GM12878 (cell line): Measurements from ENCODE around the gene PTPRD. TPM values are rescaled to one million over a fixed set of nuclear protein-coding genes. Genes with fewer than 3 reads are reported as not detected.
A peak's percentile ranks its signal among the peaks of the same experiment; 100 is the strongest.

Experiments
- ATAC-seq: fragments of 200-7000 bp; cut with Tn5 transposase; 3 replicates; pipeline ENCODE4 v1.9.1; 2020; ENCODE audit warnings: mild to moderate bottlenecking, moderate library complexity
- BruUV-seq: library from RNA; stranded (reverse); fragments of 400-500 nt; replicated peaks from 2 replicates; lab custom pipeline; 2021; lab: Mats Ljungman, UMichigan
- CTCF ChIA-PET: fragments of 300-600 bp; sonication (Branson Sonifier 250); formaldehyde crosslinking; extraction: SDS; loops from one replicate; lab custom pipeline; 2021; ENCODE audit warnings: inconsistent platforms; lab: Yijun Ruan, JAX
- POLR2A ChIA-PET: fragments of 350-600 bp; formaldehyde crosslinking; extraction: SDS; loops from one replicate; lab custom pipeline; 2021; ENCODE audit warnings: inconsistent platforms; lab: Charles Lee
- RAD21 ChIA-PET: fragments of 300-600 bp; sonication (Branson Sonifier 250); formaldehyde crosslinking; loops from one replicate; lab custom pipeline; 2023; ENCODE audit warnings: antibody characterized with exemption; ENCODE audit not compliant: unreplicated experiment; lab: Charles Lee
- SMC1A ChIA-PET: fragments of 300-600 bp; sonication (Branson Sonifier 250); formaldehyde crosslinking; loops from one replicate; lab custom pipeline; 2023; ENCODE audit not compliant: unreplicated experiment, uncharacterized antibody; lab: Charles Lee
- DNase-seq: peaks from one replicate; pipeline ENCODE4 v3.0.0-alpha.2; 2011; ENCODE audit warnings: low read depth, low spot score
- FAIRE-seq: peaks from 3 replicates; lab custom pipeline; 2011; peaks lifted over from hg19 to GRCh38; lab: Jason Lieb, UNC
- H2AFZ ChIP-seq: 2 replicates; pipeline ENCODE4 v1.6.0; 2011; ENCODE audit warnings: low read depth, low read length, control low read depth; ENCODE audit not compliant: control insufficient read depth
- H3K27ac ChIP-seq: 2 replicates; pipeline ENCODE4 v1.5.1; 2011; ENCODE audit warnings: control low read depth; ENCODE audit not compliant: control insufficient read depth, insufficient read depth
- H3K27me3 ChIP-seq, 2 experiments: replicated peaks in 1 of 2; 2 replicates each; pipeline versions ENCODE4 v1.6.0 to v1.6.1; 2011; ENCODE audit warnings: low read length in 1 of 2; ENCODE audit not compliant: control insufficient read depth in 2 of 2, insufficient read depth in 2 of 2
- H3K36me3 ChIP-seq, 2 experiments: 2 replicates each; pipeline ENCODE4 v1.5.1; 2011; ENCODE audit warnings: low read length in 1 of 2; ENCODE audit not compliant: control insufficient read depth in 2 of 2, insufficient read depth in 2 of 2
- H3K4me1 ChIP-seq: 2 replicates; pipeline ENCODE4 v1.6.1; 2011; ENCODE audit warnings: mild to moderate bottlenecking, low read length, moderate library complexity, mixed read lengths; ENCODE audit not compliant: control insufficient read depth, insufficient read depth
- H3K4me2 ChIP-seq: 2 replicates; pipeline ENCODE4 v1.6.0; 2011; ENCODE audit warnings: control low read depth; ENCODE audit not compliant: control insufficient read depth, insufficient read depth
- H3K4me3 ChIP-seq: fragments of 200-600 bp; sonication (generic); 2 replicates; pipeline ENCODE4 v1.5.1; 2016
- H3K79me2 ChIP-seq: 2 replicates; pipeline ENCODE4 v1.6.0; 2011; ENCODE audit warnings: low read length; ENCODE audit not compliant: control insufficient read depth, insufficient read depth
- H3K9ac ChIP-seq: 2 replicates; pipeline ENCODE4 v1.8.0; 2011; ENCODE audit warnings: low read length, control low read depth, mixed read lengths; ENCODE audit not compliant: control insufficient read depth, insufficient read depth
- H3K9me3 ChIP-seq: replicated peaks from 3 replicates; pipeline ENCODE4 v1.5.1; 2011; ENCODE audit warnings: mild to moderate bottlenecking, low read length; ENCODE audit not compliant: control insufficient read depth, insufficient read depth
- H4K20me1 ChIP-seq: 2 replicates; pipeline ENCODE4 v1.6.0; 2011; ENCODE audit not compliant: control insufficient read depth, insufficient read depth
- CEBPB ChIP-seq, 2 experiments: fragments of 150-350 bp in 1 of 2; IDR thresholded peaks; 2 replicates each; pipeline ENCODE4 v1.6.1; 2012 to 2014; ENCODE audit warnings: low read depth in 2 of 2, low read length in 2 of 2, borderline replicate concordance in 1 of 2, inconsistent platforms in 1 of 2
- HCFC1 ChIP-seq: fragments of 150-350 bp; IDR thresholded peaks from 2 replicates; pipeline ENCODE4 v1.6.1; 2014; ENCODE audit warnings: low read length
- HDAC6 ChIP-seq: fragments of 200-600 bp; sonication (generic); IDR thresholded peaks from one replicate; pipeline ENCODE4 v1.8.0; 2017; ENCODE audit warnings: antibody characterized with exemption; ENCODE audit not compliant: unreplicated experiment
- IRF3 ChIP-seq: fragments of 450-650 bp; IDR thresholded peaks from 2 replicates; pipeline ENCODE4 v1.6.1; 2014; ENCODE audit warnings: mild to moderate bottlenecking
- IRF5 ChIP-seq: fragments of 450-650 bp; IDR thresholded peaks from 2 replicates; pipeline ENCODE4 v1.6.1; 2017; ENCODE audit warnings: borderline replicate concordance
- LARP7 ChIP-seq: fragments of 450-650 bp; IDR thresholded peaks from 2 replicates; pipeline ENCODE4 v1.6.1; 2017; ENCODE audit warnings: mild to moderate bottlenecking
- MTA2 ChIP-seq: fragments of 450-650 bp; IDR thresholded peaks from 2 replicates; pipeline ENCODE4 v1.6.1; 2016; ENCODE audit warnings: low read depth, mild to moderate bottlenecking, moderate library complexity
- NKRF ChIP-seq: fragments of 450-650 bp; conservative IDR thresholded peaks from 2 replicates; pipeline ENCODE4 v1.6.1; 2017; ENCODE audit warnings: mild to moderate bottlenecking, moderate library complexity
- POLR2A ChIP-seq: IDR thresholded peaks from 2 replicates; pipeline ENCODE4 v1.6.1; 2011; ENCODE audit warnings: low read depth, mild to moderate bottlenecking, low read length
- PRDM15 ChIP-seq: fragments of 450-650 bp; formaldehyde crosslinking; IDR thresholded peaks from 2 replicates; pipeline ENCODE4 v1.4.0; 2020; ENCODE audit warnings: mild to moderate bottlenecking, moderate library complexity
- TCF12 ChIP-seq: IDR thresholded peaks from 2 replicates; pipeline ENCODE4 v1.6.1; 2011; ENCODE audit warnings: low read depth, mild to moderate bottlenecking, low read length
- ZNF24 ChIP-seq: fragments of 450-650 bp; IDR thresholded peaks from 2 replicates; pipeline ENCODE4 v1.6.1; 2017; ENCODE audit warnings: antibody characterized with exemption, mild to moderate bottlenecking
- ZNF274 ChIP-seq: IDR thresholded peaks from one replicate; pipeline ENCODE4 v1.8.0; 2011; ENCODE audit not compliant: insufficient read length, insufficient read depth
- WGBS: methylation state at CpG from one replicate; pipeline ENCODE4 v1.1.6; 2016; ENCODE audit warnings: low lambda C conversion rate; ENCODE audit not compliant: insufficient replicate concordance, insufficient coverage; ENCODE audit errors: missing lambda C conversion rate; 5-methylcytosine and 5-hydroxymethylcytosine counted together
- in situ Hi-C: fragments of 300-500 bp; cut with MboI; formaldehyde crosslinking; loops from 9 replicates; pipeline ENCODE4 v1.14.3; 2018; ENCODE audit warnings: mixed read lengths
- intact Hi-C: fragments of 100-400 bp; cut with micrococcal nuclease; formaldehyde crosslinking; loops from one replicate; pipeline ENCODE4 v1.14.2; 2022; ENCODE audit not compliant: unreplicated experiment
- polyA plus RNA-seq, 11 experiments: library from polyadenylated mRNA; depleted of rRNA in 4 of 11; unstranded in 6 of 11; stranded (reverse) in 5 of 11; fragments of >200 nt; fragmentation: Nextera tagmentation in 4 of 11; fragmentation: Illumina TruSeq in 1 of 11; extraction: Ambion mirVana in 4 of 11; extraction: Trizol in 1 of 11; gene quantifications; 1 replicate in 1 of 11; 2 replicates in 10 of 11; pipeline versions ENCODE4 v1.2.1 to v1.2.3, GENCODE V29; 2011 to 2016; ENCODE audit warnings: inconsistent platforms in 2 of 11, missing spikeins in 2 of 11, low read depth in 1 of 11
- total RNA-seq, 4 experiments: library from RNA; depleted of rRNA in 3 of 4; stranded (reverse); fragments of >200 nt in 3 of 4; fragmentation: Illumina TruSeq in 1 of 4; extraction: Trizol in 1 of 4; gene quantifications; 2 replicates each; pipeline versions ENCODE4 v1.2.1 to v1.2.3, GENCODE V29; 2013 to 2021

The PTPRD gene
- total and polyA plus RNA-seq, 10 of the 15 experiments (the other 5 are each of a cell fraction or from before 2014, with no cell fraction given) = under 0.01 to 0.05 (median 0.01) TPM; not detected in 7

GRCh38 chr9:8857926-8858595 is 1754.7 kb downstream of the PTPRD start:
- in situ Hi-C loops = loop anchor here (25.0 kb wide), 1 partner anchor 1671 kb away; no protein-coding TSS in a partner anchor
- CTCF ChIA-PET = no interaction called here
- Histone ChIP-seq H3K27ac (no peak overlapping the region), H2AFZ (no peak overlapping the region), H3K4me2 (0 out of 2 replicates have a peak overlapping the region, but pooled peaks have one; percentile 17), H3K4me1 (no peaks in the 10 kb centered on the region), H4K20me1 (no peaks in the 10 kb centered on the region), H3K36me3 (no peaks in the 10 kb centered on the region), H3K9ac (no peak overlapping the region), H3K4me3 (no peak overlapping the region), H3K9me3 (no peaks in the 10 kb centered on the region), H3K27me3 (peaks cover 4 to 8% of the 10 kb centered on the region in 2 experiments; a peak in 2 of 4 replicates), H3K79me2 (no peaks in the 10 kb centered on the region)
- no peak for FAIRE-seq
- no peak for DNase-seq
- TF ChIP-seq HCFC1 (no peak), PRDM15 (CRISPR knock-in tag) (no peak), POLR2A (no peak), HDAC6 (no peak), TCF12 (no peak), IRF3 (no peak), IRF5 (no peak), LARP7 (no peak), MTA2 (no peak), ZNF274 (no peak), CEBPB (IDR thresholded peaks at IDR 0.05; ENCODE audit: borderline replicate concordance in 1 of 2, low read depth in 2 of 2, low read length in 2 of 2) (no peak), ZNF24 (no peak), NKRF (no peak)
- intact Hi-C loops = no loop called here
- RAD21 ChIA-PET = no interaction called here
- no TSS peak for BruUV-seq
- SMC1A ChIA-PET = no interaction called here
- WGBS = 16% methylated on average over 24 of the region's 45 CpGs
- POLR2A ChIA-PET = no interaction called here
- ATAC-seq = no peak
